Measurements from ENCODE around the gene SPDEF.

The SPDEF gene

DNA sequence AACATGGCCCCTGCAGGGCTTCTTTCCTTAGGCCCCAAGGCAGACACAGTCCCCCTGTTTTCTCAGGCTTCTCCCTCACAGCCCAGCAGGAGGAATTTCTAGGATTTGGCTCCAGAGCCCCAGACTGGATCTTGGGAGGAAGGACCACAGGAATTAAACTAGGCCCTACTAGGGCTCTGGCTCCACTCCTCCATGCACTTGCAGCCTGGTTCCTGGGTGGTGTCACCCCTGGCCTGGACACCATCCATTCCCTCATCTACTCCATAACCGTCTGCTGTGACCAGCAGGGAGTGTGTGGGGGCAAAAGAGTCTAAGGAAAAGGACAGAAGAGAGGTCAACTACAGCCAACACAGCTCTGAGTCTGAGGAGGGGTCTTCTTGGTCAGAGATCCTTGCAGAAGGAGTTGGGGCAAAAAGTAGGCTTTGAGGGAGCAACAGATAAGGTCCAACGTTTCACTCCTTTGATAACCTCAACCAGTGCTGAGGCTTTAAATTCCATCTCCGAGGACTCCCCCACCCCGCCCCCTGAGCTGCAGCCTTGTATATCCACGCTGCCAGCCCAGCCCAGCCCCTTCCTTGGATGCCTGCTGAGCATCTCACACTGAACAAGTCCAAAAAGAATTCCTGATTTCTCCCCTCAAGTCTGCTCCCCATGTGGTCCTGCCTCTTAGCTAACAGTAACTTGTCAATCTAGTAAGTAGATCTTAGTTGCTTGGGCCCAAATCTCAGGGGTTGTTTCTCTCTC lies 27.9 kb upstream of the SPDEF start:
- no peak for DNase-seq (ENCODE audit: low read depth)

DNA sequence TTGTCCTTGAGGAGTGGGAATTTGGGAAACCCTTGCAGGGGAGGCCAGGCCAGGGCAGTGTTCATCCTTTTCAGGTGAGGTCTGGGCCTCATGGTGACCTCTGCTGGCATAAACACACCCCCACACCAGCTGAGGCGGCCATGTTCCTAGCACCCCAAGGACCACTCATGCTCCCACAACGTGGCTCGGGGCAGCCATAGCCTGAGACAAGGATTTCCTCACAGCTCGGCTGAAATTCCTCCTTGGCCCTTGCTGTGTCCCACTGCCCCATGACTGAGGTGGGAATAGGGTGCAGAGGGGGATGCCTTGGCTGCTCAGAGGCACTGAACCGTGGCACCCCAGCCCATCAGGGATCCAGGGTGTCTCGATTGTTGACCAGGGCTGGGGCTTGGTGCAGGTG lies 27.3 kb upstream of the SPDEF start:
- DNase-seq (ENCODE audit: low read depth): no peak

- DNase-seq (ENCODE audit: low read depth): no peak
These were observed 25.4 kb upstream of the SPDEF start for GRCh38 chr6:34581561-34581920.

DNA sequence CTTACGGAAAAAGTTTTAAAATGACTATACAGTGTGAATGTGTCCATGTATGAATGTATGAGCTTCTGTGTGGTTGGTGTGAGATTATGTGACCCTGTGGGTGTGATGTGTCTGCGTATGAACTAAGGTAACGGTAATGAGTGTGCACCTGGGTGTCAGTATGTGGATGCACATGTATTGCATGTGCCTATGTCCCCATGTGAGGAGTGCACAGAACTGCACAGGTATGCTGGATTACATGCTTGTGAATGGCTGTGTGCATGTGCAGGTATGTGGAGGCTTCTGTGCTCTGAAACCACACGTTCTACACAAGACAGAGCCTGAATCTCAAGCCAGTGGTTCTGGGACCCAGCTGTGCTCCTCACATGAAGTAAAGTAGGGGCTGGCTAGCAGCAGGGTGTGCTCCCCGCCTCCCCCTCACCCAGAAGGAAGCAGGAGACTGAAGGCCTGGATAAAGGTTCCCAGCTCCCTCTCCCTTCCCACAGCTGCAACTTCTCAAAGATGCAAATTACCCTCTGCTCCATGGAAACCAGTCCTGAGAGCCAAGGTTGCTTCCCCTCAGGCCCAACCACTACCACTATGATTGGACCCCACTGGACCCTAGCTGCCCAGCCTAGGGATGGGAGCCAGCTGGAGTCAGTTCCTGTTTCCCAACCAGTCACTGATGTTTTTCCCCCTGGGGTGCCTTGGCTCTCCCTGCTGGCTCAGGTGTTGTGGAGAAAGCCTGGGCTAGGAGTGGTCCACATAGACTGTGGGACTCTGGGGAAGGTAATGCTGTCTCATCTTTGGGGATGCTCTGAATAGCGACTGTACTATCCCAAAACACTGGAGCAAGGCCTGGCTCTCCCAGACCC lies 24.8 kb upstream of the SPDEF start:
- DNase-seq (ENCODE audit: low read depth): no peak

- DNase-seq (ENCODE audit: low read depth): no peak
These were observed 22.5 kb upstream of the SPDEF start for GRCh38 chr6:34578445-34579262.

DNA sequence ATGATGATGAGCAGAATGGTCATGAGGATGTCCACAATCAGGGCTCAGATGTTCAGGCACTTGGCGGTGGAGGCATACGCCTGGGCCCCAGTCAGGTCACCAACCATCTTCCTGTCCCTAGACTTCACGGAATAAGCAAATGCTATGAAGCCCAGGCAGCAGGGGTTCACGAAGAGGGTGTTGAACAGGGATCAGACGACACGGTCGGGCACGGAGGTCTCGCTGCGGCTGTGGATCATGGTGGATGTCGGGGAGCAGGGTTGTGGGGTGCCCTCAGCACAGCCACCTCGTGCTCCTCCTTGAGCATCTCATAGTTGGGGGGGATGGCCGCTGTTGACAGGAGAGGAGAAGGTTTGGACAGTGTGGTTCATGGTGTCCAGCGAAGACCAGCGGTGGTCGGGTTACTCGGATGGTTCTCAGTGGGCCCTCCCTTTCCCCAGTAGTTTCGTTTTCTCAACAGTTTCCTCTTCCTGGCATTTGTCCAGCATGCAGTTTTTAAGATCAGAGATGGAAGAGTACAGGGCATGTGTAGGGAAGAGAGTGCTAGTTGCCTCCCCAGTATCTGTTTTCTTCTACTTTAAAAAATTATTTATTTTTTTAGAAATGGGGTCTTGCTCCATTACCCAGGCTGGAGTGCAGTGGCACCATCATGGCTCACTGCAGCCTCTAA lies 20.3 kb upstream of the SPDEF start:
- DNase-seq (ENCODE audit: low read depth): no peak

GRCh38 chr6:34575326-34575725 lies 19.2 kb upstream of the SPDEF start:
- DNase-seq (ENCODE audit: low read depth): no peak

DNA sequence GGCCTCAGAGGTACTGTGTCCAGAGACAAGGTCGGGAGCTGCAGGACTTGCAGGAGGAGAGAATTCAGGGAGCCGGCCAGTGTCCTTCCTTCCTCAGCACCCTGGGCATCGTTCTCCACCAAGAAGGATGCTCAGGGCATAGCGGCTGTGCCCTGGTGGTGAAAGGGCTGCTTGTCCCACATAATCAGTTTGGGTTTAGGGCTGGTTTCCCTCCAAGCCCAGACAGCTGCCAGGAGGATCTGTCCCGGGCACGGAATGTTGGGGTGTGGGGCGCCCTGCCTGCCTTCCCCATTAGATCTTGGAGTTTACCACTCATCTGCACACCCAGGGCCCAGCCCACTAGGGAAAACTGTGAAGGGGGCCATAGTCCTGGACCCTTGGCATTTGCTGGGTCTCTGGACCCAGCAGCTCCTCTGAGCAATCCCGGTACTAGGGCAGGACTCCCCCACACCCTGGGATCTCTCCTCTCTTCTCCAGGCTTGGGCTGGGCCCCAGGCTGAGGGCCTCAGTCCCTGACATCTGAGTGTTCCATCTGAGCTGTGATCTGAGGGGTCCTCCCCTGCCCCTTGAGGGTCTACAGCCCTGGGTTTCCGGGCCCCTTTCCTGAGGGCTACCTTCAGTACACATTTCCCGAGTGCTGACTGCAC lies 18.6 kb upstream of the SPDEF start:
- DNase-seq (ENCODE audit: low read depth): no peak

GRCh38 chr6:34573567-34574183 lies 17.5 kb upstream of the SPDEF start:
- no peak for DNase-seq (ENCODE audit: low read depth)

DNA sequence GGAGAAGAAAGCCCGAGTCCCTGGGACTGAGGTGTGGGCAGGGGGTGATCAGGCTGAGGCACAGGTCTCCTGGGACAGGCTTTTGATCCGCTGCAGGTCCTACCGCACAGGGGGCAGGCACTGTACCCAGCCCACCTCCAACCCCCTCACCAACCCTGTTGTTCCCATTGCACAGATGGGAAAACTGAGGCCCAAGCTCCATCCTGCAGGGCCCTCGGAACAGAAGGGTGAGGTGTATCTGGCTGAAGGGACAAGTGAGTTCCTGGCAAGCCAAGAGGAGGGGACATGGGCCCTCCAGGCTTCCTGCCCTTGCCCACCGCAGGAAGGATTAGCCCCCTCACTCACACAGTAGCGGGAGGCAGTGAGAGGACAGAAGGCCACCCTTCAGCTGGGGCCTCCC lies 16.5 kb upstream of the SPDEF start:
- DNase-seq (ENCODE audit: low read depth): no peak

DNA sequence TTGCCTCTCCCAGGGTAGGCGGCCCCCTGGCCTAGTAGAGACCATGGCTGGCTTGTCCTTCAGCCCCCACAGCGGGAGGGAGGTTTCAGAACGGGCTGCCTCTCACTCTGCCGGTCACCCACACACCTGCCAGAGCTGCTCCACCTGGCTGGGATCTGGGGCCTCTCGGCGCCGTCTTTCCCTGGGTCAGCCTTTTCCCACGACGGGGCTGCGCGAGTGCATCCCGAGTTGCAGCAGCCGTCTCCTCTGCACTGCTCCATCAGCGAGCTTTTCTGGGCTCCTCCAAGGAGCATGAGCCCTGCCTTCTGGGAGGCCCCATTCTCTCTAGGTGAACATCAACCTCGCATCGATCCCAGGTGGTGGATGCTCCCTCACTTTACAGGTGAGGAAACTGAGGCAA lies 15.9 kb upstream of the SPDEF start:
- no peak for DNase-seq (ENCODE audit: low read depth)

- no peak for DNase-seq (ENCODE audit: low read depth)
These were observed 15.3 kb upstream of the SPDEF start for GRCh38 chr6:34571388-34571787.

GRCh38 chr6:34570066-34570833 lies 14.1 kb upstream of the SPDEF start:
- no peak for DNase-seq (ENCODE audit: low read depth)

- no peak for DNase-seq (ENCODE audit: low read depth)
These were observed 13.3 kb upstream of the SPDEF start for GRCh38 chr6:34569361-34569973.

DNA sequence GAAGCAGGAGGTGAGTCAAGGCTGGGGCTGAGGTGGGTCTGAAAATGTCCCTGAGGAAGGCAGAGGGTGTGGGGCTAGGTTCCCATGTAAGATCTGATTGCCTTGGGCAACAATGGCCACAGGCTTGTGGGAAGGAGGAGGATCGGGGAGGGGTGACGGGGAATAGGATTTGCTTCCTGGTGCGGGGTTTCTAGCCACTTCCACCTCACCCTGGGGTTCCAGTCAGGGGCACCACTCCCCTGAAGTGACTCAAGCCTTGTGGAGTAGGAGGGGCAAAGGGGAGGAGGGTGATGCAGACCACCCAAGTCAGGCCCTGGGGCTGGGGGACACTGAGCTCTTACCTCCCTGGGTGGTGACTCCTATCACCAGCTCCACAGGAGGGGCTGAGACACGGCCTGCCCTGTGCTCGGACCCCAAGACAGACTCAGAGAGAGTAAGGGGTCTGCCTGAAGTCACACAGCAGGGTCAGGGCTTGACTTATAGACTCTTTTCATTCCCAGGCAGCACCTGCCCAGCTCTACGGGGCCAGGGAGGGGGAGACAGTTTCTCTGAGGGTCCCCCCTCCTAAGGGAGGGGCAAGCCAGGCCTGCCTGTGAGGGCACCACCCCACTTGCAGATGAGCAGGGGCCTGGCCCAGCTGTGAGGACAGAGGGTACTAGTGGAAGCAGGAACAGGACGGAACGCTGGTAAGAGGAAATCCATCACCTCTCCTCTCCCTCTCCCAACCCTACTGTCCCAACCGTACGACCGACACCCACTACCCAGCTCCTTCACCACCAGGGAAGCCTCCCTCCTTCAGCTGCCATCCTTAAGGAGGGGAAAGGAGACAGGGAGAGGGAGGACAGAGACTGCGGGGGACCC lies 12.4 kb upstream of the SPDEF start:
- no peak for DNase-seq (ENCODE audit: low read depth)

DNA sequence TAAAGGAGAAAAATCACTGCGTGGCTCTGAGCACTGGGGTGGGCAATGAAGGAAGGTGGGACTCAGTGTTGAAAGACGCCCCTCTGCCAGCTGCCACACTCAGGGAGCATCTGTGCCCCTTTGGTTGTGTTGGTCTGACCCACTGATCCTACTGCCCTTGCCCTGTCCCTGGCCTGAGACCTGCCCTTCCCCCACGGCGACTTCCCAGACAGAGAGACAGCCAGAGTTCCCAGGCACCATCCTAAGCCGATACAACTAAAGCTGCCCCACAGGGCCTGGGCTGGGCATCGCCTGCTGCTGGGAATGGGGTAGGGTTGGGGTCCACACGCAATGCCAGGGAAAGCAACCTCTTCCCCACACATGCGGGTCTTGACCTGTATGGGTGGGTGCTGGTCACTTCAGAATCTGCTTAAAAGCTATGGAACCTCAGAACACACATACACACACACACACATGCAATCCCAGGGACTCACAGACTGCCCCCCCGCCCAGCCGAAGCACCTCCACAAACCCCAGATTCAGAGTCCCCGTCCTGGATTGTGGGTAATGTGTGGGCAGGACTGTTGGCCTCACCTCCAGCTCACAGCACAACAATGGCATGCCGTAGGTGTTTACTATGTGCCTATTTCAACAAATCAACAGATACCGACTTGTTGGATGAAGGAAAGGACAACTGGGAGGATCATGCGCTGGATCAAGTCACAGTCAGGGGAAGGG lies 10.9 kb upstream of the SPDEF start:
- DNase-seq (ENCODE audit: low read depth): no peak

GRCh38 chr6:34565722-34566137 lies 9.6 kb upstream of the SPDEF start:
- DNase-seq (ENCODE audit: low read depth): no peak

- DNase-seq (ENCODE audit: low read depth): no peak
These were observed 8.1 kb upstream of the SPDEF start for GRCh38 chr6:34564181-34564580.
